SK-N-SH treated with all-trans-retinoic acid at 6 μM for 48 hours (cell line): ENCODE results near the gene PCNT.

ENCODE experiments used
- ATAC-seq: fragments of 200-7000 bp; cut with Tn5 transposase; 3 replicates; pipeline ENCODE4 v1.9.1; 2020; ENCODE audit warnings: mild to moderate bottlenecking, moderate library complexity
- ARNTL ChIP-seq: fragments of 450-650 bp; formaldehyde crosslinking; IDR thresholded peaks from 2 replicates; pipeline ENCODE4 v1.5.0; 2020; ENCODE audit warnings: low read depth, mild to moderate bottlenecking, moderate library complexity, borderline replicate concordance
- BACH2 ChIP-seq: fragments of 250-450 bp; sonication (Bioruptor Pico); IDR thresholded peaks from 2 replicates; pipeline ENCODE4 v1.9.0; 2021; ENCODE audit warnings: mild to moderate bottlenecking, borderline replicate concordance
- CSDC2 ChIP-seq: fragments of 250-450 bp; sonication (Bioruptor Pico); IDR thresholded peaks from 2 replicates; pipeline ENCODE4 v1.5.0; 2020; ENCODE audit warnings: mild to moderate bottlenecking, moderate library complexity
- CSRNP3 ChIP-seq: fragments of 250-450 bp; sonication (Bioruptor Pico); IDR thresholded peaks from 2 replicates; pipeline ENCODE4 v1.5.1; 2021; ENCODE audit warnings: mild to moderate bottlenecking, moderate library complexity
- ESRRG ChIP-seq: fragments of 250-450 bp; sonication (Bioruptor Pico); IDR thresholded peaks from 2 replicates; pipeline ENCODE4 v1.6.1; 2021; ENCODE audit warnings: mild to moderate bottlenecking
- GLIS3 ChIP-seq: fragments of 250-450 bp; sonication (Bioruptor Pico); IDR thresholded peaks from 2 replicates; pipeline ENCODE4 v1.5.0; 2020; ENCODE audit warnings: mild to moderate bottlenecking, moderate library complexity
- ISL1 ChIP-seq: fragments of 250-450 bp; sonication (Bioruptor Pico); IDR thresholded peaks from 2 replicates; pipeline ENCODE4 v2.1.2; 2022; ENCODE audit warnings: mild to moderate bottlenecking, moderate library complexity
- OSR1 ChIP-seq: fragments of 250-450 bp; sonication (Bioruptor Pico); IDR thresholded peaks from 2 replicates; pipeline ENCODE4 v1.8.0; 2022; ENCODE audit warnings: moderate library complexity, mild to moderate bottlenecking, inconsistent platforms
- PATZ1 ChIP-seq: fragments of 250-450 bp; sonication (Bioruptor Pico); IDR thresholded peaks from 2 replicates; pipeline ENCODE4 v1.8.0; 2020; ENCODE audit warnings: mild to moderate bottlenecking, moderate library complexity, borderline replicate concordance
- POU6F1 ChIP-seq: fragments of 250-450 bp; sonication (Bioruptor Pico); IDR thresholded peaks from 2 replicates; pipeline ENCODE4 v1.8.0; 2021; ENCODE audit warnings: low read depth, mild to moderate bottlenecking, moderate library complexity, borderline replicate concordance
- RARB ChIP-seq: fragments of 250-450 bp; sonication (Bioruptor Pico); IDR thresholded peaks from 2 replicates; pipeline ENCODE4 v1.8.0; 2021; ENCODE audit warnings: mild to moderate bottlenecking, moderate library complexity
- SNAI2 ChIP-seq: fragments of 250-450 bp; sonication (Bioruptor Pico); IDR thresholded peaks from 2 replicates; pipeline ENCODE4 v1.5.0; 2020; ENCODE audit warnings: mild to moderate bottlenecking, moderate library complexity
- TCF4 ChIP-seq: fragments of 250-450 bp; sonication (Bioruptor Pico); IDR thresholded peaks from 2 replicates; pipeline ENCODE4 v1.8.0; 2021; ENCODE audit warnings: mild to moderate bottlenecking, moderate library complexity, borderline replicate concordance
- TOX ChIP-seq: fragments of 250-450 bp; sonication (Bioruptor Pico); IDR thresholded peaks from 2 replicates; pipeline ENCODE4 v1.8.0; 2021; ENCODE audit warnings: mild to moderate bottlenecking, moderate library complexity, borderline replicate concordance
- ZC3H10 ChIP-seq: fragments of 250-450 bp; sonication (Bioruptor Pico); IDR thresholded peaks from 2 replicates; pipeline ENCODE4 v1.5.1; 2021; ENCODE audit warnings: mild to moderate bottlenecking, moderate library complexity
- ZFP3 ChIP-seq: fragments of 250-450 bp; sonication (Bioruptor Pico); IDR thresholded peaks from 2 replicates; pipeline ENCODE4 v1.5.0; 2020; ENCODE audit warnings: mild to moderate bottlenecking, moderate library complexity
- ZNF565 ChIP-seq: fragments of 450-650 bp; formaldehyde crosslinking; conservative IDR thresholded peaks from 2 replicates; pipeline ENCODE4 v1.5.0; 2020; ENCODE audit warnings: low read depth, mild to moderate bottlenecking, moderate library complexity
- ZNF70 ChIP-seq: fragments of 450-650 bp; formaldehyde crosslinking; IDR thresholded peaks from 2 replicates; pipeline ENCODE4 v1.5.0; 2020; ENCODE audit warnings: mild to moderate bottlenecking, moderate library complexity
- ZNF8 ChIP-seq: fragments of 450-650 bp; formaldehyde crosslinking; IDR thresholded peaks from 2 replicates; pipeline ENCODE4 v1.5.0; 2020; ENCODE audit warnings: mild to moderate bottlenecking, moderate library complexity
- TF ChIP-seq, protein P1 (sequence below): fragments of 250-450 bp; sonication (Bioruptor Pico); IDR thresholded peaks from 2 replicates; pipeline ENCODE4 v1.5.0; 2020; ENCODE audit warnings: mild to moderate bottlenecking, moderate library complexity
- TF ChIP-seq, protein P2 (sequence below): fragments of 250-450 bp; sonication (Bioruptor Pico); IDR thresholded peaks from 2 replicates; pipeline ENCODE4 v1.5.1; 2020; ENCODE audit warnings: low read depth, mild to moderate bottlenecking, moderate library complexity

The PCNT gene

GRCh38 chr21:46486481-46487126 is 162.6 kb downstream of the PCNT start:
- no peak for ATAC-seq

DNA sequence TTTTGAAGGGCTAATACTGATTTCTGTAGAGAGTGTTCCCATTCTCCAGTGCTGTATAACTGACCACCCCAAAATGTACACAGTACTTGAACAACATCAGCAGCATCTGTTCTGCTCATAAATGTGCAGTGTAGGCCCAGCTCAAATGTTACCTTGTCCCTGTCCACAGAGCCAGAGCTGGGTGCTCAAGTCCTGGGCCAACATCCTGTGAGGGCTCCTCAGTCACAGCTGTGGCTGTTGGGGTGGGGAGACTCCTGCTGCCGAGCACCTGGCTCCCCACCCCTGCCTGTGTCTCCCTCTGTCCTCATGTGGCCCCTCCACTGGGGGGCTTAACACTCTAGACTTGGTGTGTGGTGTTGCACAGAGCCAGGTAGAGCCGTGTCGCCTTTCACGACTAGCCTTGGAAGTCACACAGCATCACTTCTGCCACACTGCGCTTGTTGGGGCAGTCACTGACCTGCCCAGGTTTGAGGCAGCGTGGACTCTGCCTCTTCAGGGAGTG is 165.3 kb downstream of the PCNT start:
- ATAC-seq: no peak
- no peak for TF ChIP-seq ZNF70

More at GRCh38 chr21:46486481-46487126, 162.6 kb downstream of the PCNT start:
- TF ChIP-seq ZNF70 (no peak), TCF4 (CRISPR knock-in tag) (no peak), ZC3H10 (CRISPR knock-in tag) (no peak), ESRRG (CRISPR knock-in tag) (no peak), ZNF565 (no peak), PATZ1 (CRISPR knock-in tag) (no peak), CSRNP3 (CRISPR knock-in tag) (no peak), SNAI2 (CRISPR knock-in tag) (no peak), RARB (CRISPR knock-in tag) (no peak), ISL1 (no peak), OSR1 (no peak), BACH2 (no peak), POU6F1 (no peak), ZNF8 (CRISPR knock-in tag) (no peak), ARNTL (CRISPR knock-in tag) (no peak), GLIS3 (CRISPR knock-in tag) (no peak)
- TF ChIP-seq, protein P1, sequence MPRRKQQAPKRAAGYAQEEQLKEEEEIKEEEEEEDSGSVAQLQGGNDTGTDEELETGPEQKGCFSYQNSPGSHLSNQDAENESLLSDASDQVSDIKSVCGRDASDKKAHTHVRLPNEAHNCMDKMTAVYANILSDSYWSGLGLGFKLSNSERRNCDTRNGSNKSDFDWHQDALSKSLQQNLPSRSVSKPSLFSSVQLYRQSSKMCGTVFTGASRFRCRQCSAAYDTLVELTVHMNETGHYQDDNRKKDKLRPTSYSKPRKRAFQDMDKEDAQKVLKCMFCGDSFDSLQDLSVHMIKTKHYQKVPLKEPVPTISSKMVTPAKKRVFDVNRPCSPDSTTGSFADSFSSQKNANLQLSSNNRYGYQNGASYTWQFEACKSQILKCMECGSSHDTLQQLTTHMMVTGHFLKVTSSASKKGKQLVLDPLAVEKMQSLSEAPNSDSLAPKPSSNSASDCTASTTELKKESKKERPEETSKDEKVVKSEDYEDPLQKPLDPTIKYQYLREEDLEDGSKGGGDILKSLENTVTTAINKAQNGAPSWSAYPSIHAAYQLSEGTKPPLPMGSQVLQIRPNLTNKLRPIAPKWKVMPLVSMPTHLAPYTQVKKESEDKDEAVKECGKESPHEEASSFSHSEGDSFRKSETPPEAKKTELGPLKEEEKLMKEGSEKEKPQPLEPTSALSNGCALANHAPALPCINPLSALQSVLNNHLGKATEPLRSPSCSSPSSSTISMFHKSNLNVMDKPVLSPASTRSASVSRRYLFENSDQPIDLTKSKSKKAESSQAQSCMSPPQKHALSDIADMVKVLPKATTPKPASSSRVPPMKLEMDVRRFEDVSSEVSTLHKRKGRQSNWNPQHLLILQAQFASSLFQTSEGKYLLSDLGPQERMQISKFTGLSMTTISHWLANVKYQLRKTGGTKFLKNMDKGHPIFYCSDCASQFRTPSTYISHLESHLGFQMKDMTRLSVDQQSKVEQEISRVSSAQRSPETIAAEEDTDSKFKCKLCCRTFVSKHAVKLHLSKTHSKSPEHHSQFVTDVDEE (CRISPR knock-in tag): no peak

DNA sequence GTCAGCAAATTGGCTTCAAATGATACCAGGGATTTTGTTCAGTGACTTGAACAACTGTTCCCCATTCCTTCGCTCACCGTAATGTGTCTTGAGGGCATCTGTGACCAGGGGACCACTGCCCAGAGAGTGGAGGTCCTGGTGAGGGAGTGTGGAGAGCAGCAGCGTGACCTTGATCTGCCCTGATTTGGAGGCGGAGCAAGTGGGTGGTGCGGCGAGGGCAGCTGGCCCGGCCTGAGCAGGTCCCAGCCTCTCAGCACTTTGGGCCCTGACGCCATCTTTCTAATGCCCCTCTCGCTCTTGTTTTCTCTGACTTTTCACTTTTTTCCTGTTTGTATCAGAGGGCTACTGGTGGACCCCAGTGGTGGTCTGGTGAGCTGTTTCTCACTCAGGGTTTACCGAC is 165.8 kb downstream of the PCNT start:
- ATAC-seq: no peak
- no peak for TF ChIP-seq ARNTL (CRISPR knock-in tag)
- TF ChIP-seq ZFP3 (CRISPR knock-in tag): no peak
- TF ChIP-seq, protein P1 (CRISPR knock-in tag): no peak
- TF ChIP-seq GLIS3 (CRISPR knock-in tag): no peak
- no peak for TF ChIP-seq ESRRG (CRISPR knock-in tag)
- TF ChIP-seq RARB (CRISPR knock-in tag): no peak
- no peak for TF ChIP-seq CSDC2 (CRISPR knock-in tag)
- no peak for TF ChIP-seq ISL1
- TF ChIP-seq CSRNP3 (CRISPR knock-in tag): no peak
- no peak for TF ChIP-seq POU6F1
- no peak for TF ChIP-seq TCF4 (CRISPR knock-in tag)
- no peak for TF ChIP-seq ZNF8 (CRISPR knock-in tag)
- TF ChIP-seq OSR1: no peak
- TF ChIP-seq, protein P2, sequence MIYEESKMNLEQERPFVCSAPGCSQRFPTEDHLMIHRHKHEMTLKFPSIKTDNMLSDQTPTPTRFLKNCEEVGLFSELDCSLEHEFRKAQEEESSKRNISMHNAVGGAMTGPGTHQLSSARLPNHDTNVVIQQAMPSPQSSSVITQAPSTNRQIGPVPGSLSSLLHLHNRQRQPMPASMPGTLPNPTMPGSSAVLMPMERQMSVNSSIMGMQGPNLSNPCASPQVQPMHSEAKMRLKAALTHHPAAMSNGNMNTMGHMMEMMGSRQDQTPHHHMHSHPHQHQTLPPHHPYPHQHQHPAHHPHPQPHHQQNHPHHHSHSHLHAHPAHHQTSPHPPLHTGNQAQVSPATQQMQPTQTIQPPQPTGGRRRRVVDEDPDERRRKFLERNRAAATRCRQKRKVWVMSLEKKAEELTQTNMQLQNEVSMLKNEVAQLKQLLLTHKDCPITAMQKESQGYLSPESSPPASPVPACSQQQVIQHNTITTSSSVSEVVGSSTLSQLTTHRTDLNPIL: no peak
- TF ChIP-seq ZNF70: no peak
- TF ChIP-seq TOX (CRISPR knock-in tag): no peak
- TF ChIP-seq BACH2: no peak
